ENCODE data around the gene PHF14. TPM values are rescaled to one million over a fixed set of nuclear protein-coding genes. Genes with fewer than 3 reads are reported as not detected.

The PHF14 gene
- total RNA-seq, 1 experiment from 2014 or later = 49.3 TPM

DNA sequence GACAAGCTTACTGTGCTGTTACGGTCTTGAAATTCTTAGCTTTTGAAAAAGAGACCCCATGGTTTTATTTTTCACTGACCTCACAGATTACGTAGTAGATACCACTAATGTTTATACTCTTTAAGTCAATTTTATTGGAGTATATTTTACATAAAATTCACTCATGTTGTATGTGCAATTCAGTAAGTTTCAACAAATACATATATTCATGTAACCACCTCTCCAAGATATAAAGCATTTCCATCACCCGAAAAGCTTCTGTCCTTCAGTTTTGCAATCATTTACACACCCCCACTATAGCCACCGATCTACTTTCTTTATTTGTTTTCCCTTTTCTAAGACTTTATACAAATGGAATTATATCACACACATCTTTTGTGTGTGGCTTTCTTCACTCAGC lies 199.2 kb downstream of the PHF14 start:
- Histone ChIP-seq H3K4me2 (no peak overlapping the region), H3K9me2 (ENCODE audit: insufficient read depth) (no peaks in the 10 kb centered on the region), H3K4me1 (replicated peaks; ENCODE audit: insufficient read depth) (no peaks in the 10 kb centered on the region), H2AFZ (no peak overlapping the region), H3K79me2 (ENCODE audit: low read depth) (no peaks in the 10 kb centered on the region), H3K4me3 (no peak overlapping the region), H3K9me3 (ENCODE audit: insufficient read depth, low read depth) (no peaks in the 10 kb centered on the region), H3F3A (ENCODE audit: insufficient read depth, low read depth) (no peaks in the 10 kb centered on the region), H3K36me3 (ENCODE audit: low read depth) (no peaks in the 10 kb centered on the region), H4K20me1 (ENCODE audit: insufficient read depth) (no peaks in the 10 kb centered on the region), H3K27ac (no peak overlapping the region), H3K27me3 (ENCODE audit: insufficient read depth, low read depth) (no peaks in the 10 kb centered on the region)
- intact Hi-C loops (cut with micrococcal nuclease; ENCODE audit: unreplicated experiment) = no loop called here
- DNase-seq = no peak
- ChIA-PET POLR2A (ENCODE audit: unreplicated experiment) (no interaction called here), CTCF (no interaction called here)
- BruUV-seq (replicated peaks) = no TSS peak
- TF ChIP-seq EZH2 (IDR thresholded peaks at IDR 0.05; ENCODE audit: low read depth) = no peak
- TF ChIP-seq, protein P1, sequence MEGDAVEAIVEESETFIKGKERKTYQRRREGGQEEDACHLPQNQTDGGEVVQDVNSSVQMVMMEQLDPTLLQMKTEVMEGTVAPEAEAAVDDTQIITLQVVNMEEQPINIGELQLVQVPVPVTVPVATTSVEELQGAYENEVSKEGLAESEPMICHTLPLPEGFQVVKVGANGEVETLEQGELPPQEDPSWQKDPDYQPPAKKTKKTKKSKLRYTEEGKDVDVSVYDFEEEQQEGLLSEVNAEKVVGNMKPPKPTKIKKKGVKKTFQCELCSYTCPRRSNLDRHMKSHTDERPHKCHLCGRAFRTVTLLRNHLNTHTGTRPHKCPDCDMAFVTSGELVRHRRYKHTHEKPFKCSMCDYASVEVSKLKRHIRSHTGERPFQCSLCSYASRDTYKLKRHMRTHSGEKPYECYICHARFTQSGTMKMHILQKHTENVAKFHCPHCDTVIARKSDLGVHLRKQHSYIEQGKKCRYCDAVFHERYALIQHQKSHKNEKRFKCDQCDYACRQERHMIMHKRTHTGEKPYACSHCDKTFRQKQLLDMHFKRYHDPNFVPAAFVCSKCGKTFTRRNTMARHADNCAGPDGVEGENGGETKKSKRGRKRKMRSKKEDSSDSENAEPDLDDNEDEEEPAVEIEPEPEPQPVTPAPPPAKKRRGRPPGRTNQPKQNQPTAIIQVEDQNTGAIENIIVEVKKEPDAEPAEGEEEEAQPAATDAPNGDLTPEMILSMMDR (conservative IDR thresholded peaks at IDR 0.05) = no peak

DNA sequence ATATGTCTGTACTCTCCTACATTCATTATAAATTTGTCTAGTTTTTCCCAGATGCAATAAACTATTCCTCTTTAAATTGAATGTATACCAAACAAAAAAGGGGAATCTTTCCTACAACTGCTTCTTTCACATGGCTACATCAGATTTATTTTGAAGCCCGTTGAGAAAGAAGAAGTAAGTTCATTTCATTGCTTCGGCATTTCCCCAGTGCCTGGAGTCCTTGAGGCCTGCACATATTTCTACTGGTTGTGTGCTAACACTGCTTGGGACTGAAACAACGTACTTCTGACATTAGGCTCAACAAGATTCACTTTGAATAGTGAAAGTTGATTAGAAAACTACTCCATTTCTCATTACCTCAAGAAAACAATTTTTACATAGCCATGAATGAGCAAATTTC lies 201.7 kb downstream of the PHF14 start:
- H4K20me1 ChIP-seq (ENCODE audit: insufficient read depth) = no peaks in the 10 kb centered on the region
- no peak for DNase-seq
- no peaks in the 10 kb centered on the region for H3K9me3 ChIP-seq (ENCODE audit: insufficient read depth, low read depth)
- H3K4me3 ChIP-seq = no peak overlapping the region
- no peaks in the 10 kb centered on the region for H3K4me1 ChIP-seq (replicated peaks; ENCODE audit: insufficient read depth)
- H2AFZ ChIP-seq = no peak overlapping the region
- H3K36me3 ChIP-seq (ENCODE audit: low read depth) = no peaks in the 10 kb centered on the region
- no peaks in the 10 kb centered on the region for H3K79me2 ChIP-seq (ENCODE audit: low read depth)
- intact Hi-C loops (cut with micrococcal nuclease; ENCODE audit: unreplicated experiment) = no loop called here
- H3F3A ChIP-seq (ENCODE audit: insufficient read depth, low read depth) = peaks cover 10% of the 10 kb centered on the region; the same call in 1 of the 2 replicates
- H3K27me3 ChIP-seq (ENCODE audit: insufficient read depth, low read depth) = no peaks in the 10 kb centered on the region
- TF ChIP-seq, protein P1 (conservative IDR thresholded peaks at IDR 0.05) = no peak
- no peak for TF ChIP-seq EZH2 (IDR thresholded peaks at IDR 0.05; ENCODE audit: low read depth)
- ChIA-PET CTCF (no interaction called here), POLR2A (ENCODE audit: unreplicated experiment) (no interaction called here)
- H3K9me2 ChIP-seq (ENCODE audit: insufficient read depth) = no peaks in the 10 kb centered on the region
- no peak overlapping the region for H3K27ac ChIP-seq
- H3K4me2 ChIP-seq = no peak overlapping the region
- no TSS peak for BruUV-seq (replicated peaks)

DNA sequence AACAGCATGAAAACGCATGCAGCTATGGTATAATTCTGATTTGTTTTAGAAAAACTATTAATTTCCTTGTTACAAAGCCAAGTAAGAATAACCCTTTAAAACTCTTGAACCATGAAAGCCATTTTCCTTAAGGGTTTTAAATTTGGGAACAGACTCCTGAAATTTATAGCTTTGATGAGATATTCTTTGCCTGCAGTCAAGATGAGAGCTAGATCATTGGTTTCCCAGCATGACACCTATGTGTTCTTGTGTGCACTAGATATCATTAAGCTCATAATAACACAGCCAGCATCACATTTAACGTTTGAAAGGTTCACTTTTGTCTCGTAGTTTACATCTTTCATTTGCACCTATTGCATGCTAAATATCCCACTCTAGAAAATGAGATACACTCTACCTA lies 202.2 kb downstream of the PHF14 start:
- H3F3A ChIP-seq (ENCODE audit: insufficient read depth, low read depth) = peaks cover 10% of the 10 kb centered on the region; the same call in 1 of the 2 replicates
- H3K36me3 ChIP-seq (ENCODE audit: low read depth) = no peaks in the 10 kb centered on the region
- no peak for TF ChIP-seq EZH2 (IDR thresholded peaks at IDR 0.05; ENCODE audit: low read depth)
- TF ChIP-seq, protein P1 (conservative IDR thresholded peaks at IDR 0.05) = no peak
- intact Hi-C loops (cut with micrococcal nuclease; ENCODE audit: unreplicated experiment) = no loop called here
- H3K9me3 ChIP-seq (ENCODE audit: insufficient read depth, low read depth) = no peaks in the 10 kb centered on the region
- H3K27me3 ChIP-seq (ENCODE audit: insufficient read depth, low read depth) = no peaks in the 10 kb centered on the region
- no peak for DNase-seq
- BruUV-seq (replicated peaks) = no TSS peak
- no peaks in the 10 kb centered on the region for H4K20me1 ChIP-seq (ENCODE audit: insufficient read depth)
- H2AFZ ChIP-seq = no peak overlapping the region
- H3K79me2 ChIP-seq (ENCODE audit: low read depth) = no peaks in the 10 kb centered on the region
- ChIA-PET CTCF (no interaction called here), POLR2A (ENCODE audit: unreplicated experiment) (no interaction called here)
- H3K4me3 ChIP-seq = no peak overlapping the region
- H3K4me2 ChIP-seq = no peak overlapping the region
- H3K27ac ChIP-seq = no peak overlapping the region
- no peaks in the 10 kb centered on the region for H3K4me1 ChIP-seq (replicated peaks; ENCODE audit: insufficient read depth)
- H3K9me2 ChIP-seq (ENCODE audit: insufficient read depth) = no peaks in the 10 kb centered on the region
